Astrocyte of the cerebellum (primary cell): ENCODE results near the gene SEC62.

ENCODE experiments used
- DNase-seq: peaks from one replicate; pipeline ENCODE4 v3.0.0-alpha.2; 2011; ENCODE audit warnings: low read depth
- H3K4me3 ChIP-seq: 2 replicates; pipeline ENCODE4 v1.5.1; 2011; ENCODE audit warnings: mild to moderate bottlenecking, low read depth, low read length, moderate library complexity
- in situ Hi-C: cut with HindIII; loops from 2 replicates; pipeline ENCODE4 v1.10.0; 2017; ENCODE audit warnings: low sequenced_read_pairs
- TF ChIP-seq, protein P1 (sequence below): IDR thresholded peaks from 2 replicates; pipeline ENCODE4 v1.5.1; 2012; ENCODE audit warnings: low read length, low read depth, moderate library complexity, mild to moderate bottlenecking; ENCODE audit errors: missing control alignments

Gene SEC62

DNA sequence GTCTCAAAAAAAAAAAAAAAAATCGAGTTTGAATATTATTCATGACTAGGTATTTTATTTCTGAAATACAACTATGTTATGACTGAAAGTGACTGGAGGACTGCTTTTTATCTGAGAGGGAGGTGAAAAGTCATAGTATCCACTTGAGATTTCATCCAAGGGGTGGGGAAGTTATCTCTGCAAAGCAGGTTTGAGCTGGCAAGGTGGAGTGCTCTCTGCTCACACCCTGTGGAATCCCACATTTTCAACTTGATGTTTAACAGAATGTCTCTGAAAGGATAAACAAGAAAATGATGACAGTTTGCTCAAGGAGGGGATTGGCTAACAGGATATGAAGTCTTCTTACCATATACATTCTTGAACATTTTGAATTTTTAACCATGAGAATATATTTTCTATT, 27.3 kb upstream of the SEC62 start:
- no peak for DNase-seq
- H3K4me3 ChIP-seq, result no peak overlapping the region
- TF ChIP-seq, protein P1, sequence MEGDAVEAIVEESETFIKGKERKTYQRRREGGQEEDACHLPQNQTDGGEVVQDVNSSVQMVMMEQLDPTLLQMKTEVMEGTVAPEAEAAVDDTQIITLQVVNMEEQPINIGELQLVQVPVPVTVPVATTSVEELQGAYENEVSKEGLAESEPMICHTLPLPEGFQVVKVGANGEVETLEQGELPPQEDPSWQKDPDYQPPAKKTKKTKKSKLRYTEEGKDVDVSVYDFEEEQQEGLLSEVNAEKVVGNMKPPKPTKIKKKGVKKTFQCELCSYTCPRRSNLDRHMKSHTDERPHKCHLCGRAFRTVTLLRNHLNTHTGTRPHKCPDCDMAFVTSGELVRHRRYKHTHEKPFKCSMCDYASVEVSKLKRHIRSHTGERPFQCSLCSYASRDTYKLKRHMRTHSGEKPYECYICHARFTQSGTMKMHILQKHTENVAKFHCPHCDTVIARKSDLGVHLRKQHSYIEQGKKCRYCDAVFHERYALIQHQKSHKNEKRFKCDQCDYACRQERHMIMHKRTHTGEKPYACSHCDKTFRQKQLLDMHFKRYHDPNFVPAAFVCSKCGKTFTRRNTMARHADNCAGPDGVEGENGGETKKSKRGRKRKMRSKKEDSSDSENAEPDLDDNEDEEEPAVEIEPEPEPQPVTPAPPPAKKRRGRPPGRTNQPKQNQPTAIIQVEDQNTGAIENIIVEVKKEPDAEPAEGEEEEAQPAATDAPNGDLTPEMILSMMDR, result no peak
- in situ Hi-C loops, result no loop called here

DNA sequence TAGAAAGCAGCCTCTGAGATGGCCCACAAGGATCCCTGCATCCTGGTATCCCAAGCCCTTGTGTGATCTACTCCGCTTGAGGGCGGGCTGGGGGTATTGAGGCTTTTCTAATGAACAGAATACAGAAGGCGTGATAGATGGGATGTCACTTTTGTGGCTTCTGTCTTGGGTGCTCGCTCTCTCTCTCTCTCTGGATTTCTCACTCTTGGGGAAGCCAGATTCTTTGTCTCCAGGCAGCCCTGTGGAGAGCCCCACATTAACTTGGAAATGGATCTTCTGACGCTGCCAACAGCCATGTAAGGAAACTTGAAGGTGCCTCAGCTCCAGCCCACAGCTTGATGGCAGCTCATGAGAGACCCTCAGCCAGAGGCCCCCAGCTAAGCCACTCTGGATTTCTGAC, 26.9 kb upstream of the SEC62 start:
- no peak for DNase-seq
- TF ChIP-seq, protein P1, result no peak
- H3K4me3 ChIP-seq, result no peak overlapping the region
- in situ Hi-C loops, result no loop called here

DNA sequence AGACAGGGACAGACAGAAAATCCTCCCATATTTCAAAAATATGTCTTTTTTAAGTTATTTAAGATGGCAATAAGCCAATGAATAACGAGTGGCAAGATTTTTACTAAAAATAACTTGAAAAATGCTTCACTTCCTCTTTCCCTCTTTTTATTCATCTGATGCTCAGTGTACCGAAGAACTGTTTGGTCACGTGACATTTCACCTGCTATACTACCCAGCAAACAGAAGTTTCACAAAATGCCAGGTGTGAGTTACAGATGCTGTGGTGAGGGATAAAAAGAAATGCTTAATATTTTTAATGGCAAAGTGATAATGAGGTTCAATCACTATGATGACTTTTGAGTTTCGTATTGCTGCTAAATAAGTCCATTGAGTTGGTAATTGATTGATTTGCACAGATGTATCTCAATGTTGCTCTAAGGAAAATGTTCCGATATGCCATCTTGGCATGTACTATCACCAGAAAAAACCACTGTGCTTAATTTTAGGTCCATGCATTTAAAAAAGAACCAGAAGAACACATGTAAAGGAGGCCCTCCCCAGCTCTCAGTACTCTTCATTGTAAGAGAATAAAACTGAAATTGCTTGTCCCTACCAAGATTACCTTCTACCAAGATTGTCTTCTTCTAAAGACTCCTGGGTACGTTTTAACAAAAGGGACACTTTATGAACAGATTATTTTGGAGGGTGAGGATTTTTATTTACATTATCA, 26.0 kb upstream of the SEC62 start:
- in situ Hi-C loops, result no loop called here
- H3K4me3 ChIP-seq, result no peak overlapping the region
- no peak for DNase-seq
- TF ChIP-seq, protein P1, result no peak

DNA sequence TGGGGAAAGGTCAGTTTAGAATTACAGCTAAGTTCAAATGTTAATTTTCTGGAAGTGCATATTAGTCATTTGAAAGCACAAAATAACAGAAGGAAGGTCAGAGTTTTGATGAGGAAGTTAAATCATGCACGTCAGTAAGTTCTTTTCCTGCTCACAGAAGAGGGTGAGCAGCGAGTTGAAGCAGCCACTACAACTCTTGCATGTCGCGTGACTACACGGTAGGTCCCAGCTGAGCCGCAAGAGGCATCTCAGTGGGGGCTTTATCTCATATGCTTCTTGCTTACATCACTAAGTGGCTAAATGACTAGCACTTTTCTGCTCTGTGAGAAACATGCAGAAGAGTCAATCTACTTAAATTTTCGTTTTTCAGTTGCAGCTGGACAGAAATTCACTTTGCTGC, 21.3 kb upstream of the SEC62 start:
- H3K4me3 ChIP-seq, result no peak overlapping the region
- no peak for DNase-seq
- TF ChIP-seq, protein P1, result no peak
- in situ Hi-C loops, result no loop called here

DNA sequence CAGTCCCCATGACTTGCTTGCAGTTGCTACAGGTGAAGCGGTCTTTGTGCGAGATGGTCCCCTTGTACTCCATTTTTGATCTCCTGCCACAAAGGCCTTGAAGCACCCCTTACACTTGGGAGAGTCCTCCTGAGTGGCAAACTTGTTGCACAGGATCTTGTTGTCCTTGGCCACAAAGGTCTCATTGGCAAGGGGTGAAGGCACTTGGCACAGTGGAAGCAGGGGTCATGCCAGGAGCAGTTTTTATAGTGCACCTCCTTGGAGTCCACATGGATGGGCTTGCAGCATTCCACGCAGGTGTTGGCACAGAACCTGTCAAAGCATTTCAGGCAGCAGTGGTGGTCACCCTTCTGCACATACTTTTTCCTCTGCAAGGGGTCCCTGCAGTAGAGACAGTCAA, 20.3 kb upstream of the SEC62 start:
- DNase-seq, result no peak
- no peak overlapping the region for H3K4me3 ChIP-seq
- in situ Hi-C loops, result no loop called here
- TF ChIP-seq, protein P1, result no peak

DNA sequence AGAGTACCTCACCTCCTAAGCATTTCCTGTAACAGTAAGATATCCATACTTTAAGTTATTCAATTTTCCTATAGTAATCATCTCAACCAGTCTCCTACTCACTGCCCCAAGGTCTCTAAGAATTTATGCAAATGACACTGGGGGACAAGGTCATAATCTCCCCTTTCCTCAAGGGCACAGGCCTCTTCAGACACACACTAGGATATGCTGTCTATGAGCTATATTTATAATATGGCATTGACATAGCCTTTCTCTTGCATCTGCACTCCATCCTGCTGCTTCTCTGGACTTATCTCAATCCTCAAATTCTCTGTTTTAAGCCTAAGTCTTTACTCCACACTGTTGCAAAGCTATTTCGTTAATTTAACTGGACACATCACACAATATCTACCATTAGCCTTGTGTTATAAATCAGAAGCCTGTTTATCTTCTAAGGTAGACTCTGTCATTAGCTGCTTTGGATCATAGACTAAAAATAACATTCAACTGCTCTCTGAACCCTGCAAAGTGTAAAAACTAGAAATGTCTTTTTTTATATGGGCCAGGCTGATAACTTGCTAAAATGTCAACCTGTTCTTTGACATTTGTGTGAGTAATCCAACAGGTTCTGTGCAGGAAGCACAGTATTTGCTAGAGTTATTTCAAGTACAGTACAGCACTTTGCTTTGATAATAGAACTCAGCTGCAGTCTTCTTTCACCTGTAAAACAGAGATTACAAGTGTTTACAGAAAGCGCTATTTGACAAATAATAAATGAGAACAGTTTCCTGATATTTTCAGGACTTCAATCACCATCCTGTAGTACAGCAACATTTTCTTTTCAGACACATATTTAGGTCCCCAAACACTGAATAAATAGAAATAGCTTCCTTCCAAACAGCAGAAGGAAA, 17.8 kb upstream of the SEC62 start:
- no peak for DNase-seq
- in situ Hi-C loops, result no loop called here
- no peak overlapping the region for H3K4me3 ChIP-seq
- TF ChIP-seq, protein P1, result no peak
